Activated CD4-positive, alpha-beta T cell treated with anti-CD3 and anti-CD28 coated beads, Interleukin-2, Interleukin-4, amounts not matched to agents 100 ng/mL and 50 ng/mL, durations not matched to agents 16 hours and 8 hours (primary cell): ENCODE measurements around the gene TSPAN15.
A peak's percentile ranks its signal among the peaks of the same experiment; 100 is the strongest.
"Not testable (repeated sequence)": the region's sequence is repeated elsewhere in the genome, so short reads cannot be mapped to it uniquely, and the experiment has no call there.

Experiments used
- DNase-seq: peaks from one replicate; pipeline ENCODE4 v3.0.0-alpha.2; 2020; ENCODE audit warnings: low spot score

TSPAN15 gene

GRCh38 chr10:69446650-69447151, 4.6 kb upstream of the TSPAN15 start:
- peak; percentile 39 for DNase-seq

- peak; percentile 60 for DNase-seq
These were observed 1.4 kb upstream of the TSPAN15 start for GRCh38 chr10:69449841-69450240.

GRCh38 chr10:69450395-69450794, 870 bp upstream of the TSPAN15 start:
- not testable (repeated sequence) for DNase-seq

GRCh38 chr10:69451784-69452251, 553 bp downstream of the TSPAN15 start:
- DNase-seq = no peak

- no peak for DNase-seq
These were observed 1.6 kb downstream of the TSPAN15 start for GRCh38 chr10:69452676-69453415.

GRCh38 chr10:69453795-69454194, 2.5 kb downstream of the TSPAN15 start:
- no peak for DNase-seq

GRCh38 chr10:69455006-69455763, 3.9 kb downstream of the TSPAN15 start:
- DNase-seq = no peak

- DNase-seq = no peak
These were observed 5.8 kb downstream of the TSPAN15 start for GRCh38 chr10:69456880-69457693.

GRCh38 chr10:69457771-69458237, 6.5 kb downstream of the TSPAN15 start:
- no peak for DNase-seq

- DNase-seq = no peak
These were observed 7.3 kb downstream of the TSPAN15 start for GRCh38 chr10:69458430-69459100.

- no peak for DNase-seq
These were observed 8.0 kb downstream of the TSPAN15 start for GRCh38 chr10:69459101-69459790.

- no peak for DNase-seq
These were observed 8.8 kb downstream of the TSPAN15 start for GRCh38 chr10:69459893-69460575.

GRCh38 chr10:69460576-69461242, 9.4 kb downstream of the TSPAN15 start:
- DNase-seq = no peak

GRCh38 chr10:69461243-69462025, 10.2 kb downstream of the TSPAN15 start:
- DNase-seq = no peak

- DNase-seq = no peak
These were observed 12.6 kb downstream of the TSPAN15 start for GRCh38 chr10:69463886-69464285.

GRCh38 chr10:69464401-69464800, 13.1 kb downstream of the TSPAN15 start:
- no peak for DNase-seq

- no peak for DNase-seq
These were observed 13.6 kb downstream of the TSPAN15 start for GRCh38 chr10:69464801-69465401.

GRCh38 chr10:69465457-69466157, 14.3 kb downstream of the TSPAN15 start:
- no peak for DNase-seq
